ENCODE measurements around the gene CCNT1. TPM values are rescaled to one million over a fixed set of nuclear protein-coding genes. Genes with fewer than 3 reads are reported as not detected.
A peak's percentile ranks its signal among the peaks of the same experiment; 100 is the strongest.

CCNT1 gene
- total and polyA plus RNA-seq, 2 experiments from 2014 or later: 5.5 to 19.3 TPM

GRCh38 chr12:48758186-48758585, 41.7 kb upstream of the CCNT1 start:
- H3K4me3 ChIP-seq: no peak overlapping the region
- H3K79me2 ChIP-seq (ENCODE audit: insufficient read depth): no peaks in the 10 kb centered on the region
- no peaks in the 10 kb centered on the region for H4K20me1 ChIP-seq (ENCODE audit: insufficient read depth)
- in situ Hi-C loops (cut with MboI): no loop called here
- no peaks in the 10 kb centered on the region for H3K9me2 ChIP-seq (ENCODE audit: insufficient read depth)
- H2AFZ ChIP-seq: no peak overlapping the region
- TF ChIP-seq EZH2 (IDR thresholded peaks at IDR 0.05; ENCODE audit: insufficient read depth, poor library complexity, severe bottlenecking) (no peak), EZH2phosphoT487 (IDR thresholded peaks at IDR 0.05; ENCODE audit: insufficient read depth, low read depth) (no peak)
- DNase-seq: no peak
- no peak overlapping the region for H3K4me2 ChIP-seq (ENCODE audit: unreplicated experiment)
- H3F3A ChIP-seq (ENCODE audit: insufficient read depth): no peaks in the 10 kb centered on the region
- H3K27ac ChIP-seq: no peak overlapping the region
- H3K9me3 ChIP-seq (ENCODE audit: low read depth): no peaks in the 10 kb centered on the region
- H3K36me3 ChIP-seq (ENCODE audit: low read depth): no peaks in the 10 kb centered on the region
- no peak overlapping the region for H3K9ac ChIP-seq
- no peaks in the 10 kb centered on the region for H3K4me1 ChIP-seq (ENCODE audit: insufficient read depth)
- 70 to 75% methylated on average over 4 of the region's 4 CpGs for WGBS, 2 experiments (ENCODE audit: low coverage in 1 of 2, low lambda C conversion rate in 2 of 2, missing lambda C conversion rate in 2 of 2)
- no peaks in the 10 kb centered on the region for H3K27me3 ChIP-seq (replicated peaks; ENCODE audit: insufficient read depth)

- no peak overlapping the region for H3K27ac ChIP-seq
- no peaks in the 10 kb centered on the region for H4K20me1 ChIP-seq (ENCODE audit: insufficient read depth)
- H3K9me3 ChIP-seq (ENCODE audit: low read depth): no peaks in the 10 kb centered on the region
- peaks cover 17% of the 10 kb centered on the region for H3K4me1 ChIP-seq (ENCODE audit: insufficient read depth)
- peaks cover 10% of the 10 kb centered on the region for H3F3A ChIP-seq (ENCODE audit: insufficient read depth)
- in situ Hi-C loops (cut with MboI): no loop called here
- no peak for TF ChIP-seq EZH2 (IDR thresholded peaks at IDR 0.05; ENCODE audit: insufficient read depth, poor library complexity, severe bottlenecking)
- TF ChIP-seq EZH2phosphoT487 (IDR thresholded peaks at IDR 0.05; ENCODE audit: insufficient read depth, low read depth): no peak
- H3K4me2 ChIP-seq (ENCODE audit: unreplicated experiment): peak overlapping the region; percentile 8
- no peaks in the 10 kb centered on the region for H3K9me2 ChIP-seq (ENCODE audit: insufficient read depth)
- H3K79me2 ChIP-seq (ENCODE audit: insufficient read depth): no peaks in the 10 kb centered on the region
- H3K27me3 ChIP-seq (replicated peaks; ENCODE audit: insufficient read depth): no peaks in the 10 kb centered on the region
- H3K4me3 ChIP-seq: no peak overlapping the region
- peak overlapping the region; percentile 33; the same call in 1 of the 2 replicates for H2AFZ ChIP-seq
- WGBS, 2 experiments (ENCODE audit: low coverage in 1 of 2, low lambda C conversion rate in 2 of 2, missing lambda C conversion rate in 2 of 2): 45 to 47% methylated on average over 2 of the region's 2 CpGs
- peak; percentile 64 for DNase-seq
- no peak overlapping the region for H3K9ac ChIP-seq
- H3K36me3 ChIP-seq (ENCODE audit: low read depth): no peaks in the 10 kb centered on the region
These were observed 34.4 kb upstream of the CCNT1 start for GRCh38 chr12:48750769-48751356.

- Histone ChIP-seq H3K4me2 (ENCODE audit: unreplicated experiment) (no peak overlapping the region), H3K27ac (no peak overlapping the region), H4K20me1 (ENCODE audit: insufficient read depth) (no peaks in the 10 kb centered on the region), H3K27me3 (replicated peaks; ENCODE audit: insufficient read depth) (no peaks in the 10 kb centered on the region), H3F3A (ENCODE audit: insufficient read depth) (peaks cover 10% of the 10 kb centered on the region), H3K4me1 (ENCODE audit: insufficient read depth) (peaks cover 17% of the 10 kb centered on the region), H3K9me2 (ENCODE audit: insufficient read depth) (no peaks in the 10 kb centered on the region), H2AFZ (peak overlapping the region; percentile 33; the same call in 1 of the 2 replicates), H3K36me3 (ENCODE audit: low read depth) (no peaks in the 10 kb centered on the region), H3K79me2 (ENCODE audit: insufficient read depth) (no peaks in the 10 kb centered on the region), H3K9ac (no peak overlapping the region), H3K9me3 (ENCODE audit: low read depth) (no peaks in the 10 kb centered on the region), H3K4me3 (no peak overlapping the region)
- in situ Hi-C loops (cut with MboI): no loop called here
- WGBS, 2 experiments (ENCODE audit: low coverage in 1 of 2, low lambda C conversion rate in 2 of 2, missing lambda C conversion rate in 2 of 2): 100% methylated on average over 1 of the region's 1 CpG
- DNase-seq: peak; percentile 42
- no peak for TF ChIP-seq EZH2phosphoT487 (IDR thresholded peaks at IDR 0.05; ENCODE audit: insufficient read depth, low read depth)
- no peak for TF ChIP-seq EZH2 (IDR thresholded peaks at IDR 0.05; ENCODE audit: insufficient read depth, poor library complexity, severe bottlenecking)
These were observed 33.7 kb upstream of the CCNT1 start for GRCh38 chr12:48750215-48750614.

- TF ChIP-seq EZH2phosphoT487 (IDR thresholded peaks at IDR 0.05; ENCODE audit: insufficient read depth, low read depth): no peak
- no peak for DNase-seq
- in situ Hi-C loops (cut with MboI): no loop called here
These were observed 27.9 kb upstream of the CCNT1 start for GRCh38 chr12:48744251-48745008.

More at GRCh38 chr12:48744251-48745008, 27.9 kb upstream of the CCNT1 start:
- H3K9ac ChIP-seq: no peak overlapping the region
- peaks cover 8% of the 10 kb centered on the region; the same call in 1 of the 2 replicates for H3K27me3 ChIP-seq (replicated peaks; ENCODE audit: insufficient read depth)
- no peaks in the 10 kb centered on the region for H3K36me3 ChIP-seq (ENCODE audit: low read depth)
- no peaks in the 10 kb centered on the region for H3F3A ChIP-seq (ENCODE audit: insufficient read depth)
- H3K9me3 ChIP-seq (ENCODE audit: low read depth): no peaks in the 10 kb centered on the region
- no peaks in the 10 kb centered on the region for H3K4me1 ChIP-seq (ENCODE audit: insufficient read depth)
- no peak overlapping the region for H2AFZ ChIP-seq
- WGBS, 2 experiments (ENCODE audit: low coverage in 1 of 2, low lambda C conversion rate in 2 of 2, missing lambda C conversion rate in 2 of 2): 58 to 62% methylated on average over 8 to 9 of the region's 9 CpGs
- H3K4me2 ChIP-seq (ENCODE audit: unreplicated experiment): no peak overlapping the region
- no peak overlapping the region for H3K27ac ChIP-seq
- no peaks in the 10 kb centered on the region for H3K79me2 ChIP-seq (ENCODE audit: insufficient read depth)
- H3K9me2 ChIP-seq (ENCODE audit: insufficient read depth): no peaks in the 10 kb centered on the region
- no peaks in the 10 kb centered on the region for H4K20me1 ChIP-seq (ENCODE audit: insufficient read depth)
- no peak overlapping the region for H3K4me3 ChIP-seq
